Upper lobe of left lung (tissue), 6 donors: ENCODE measurements around the gene TCN2. TPM values are rescaled to one million over a fixed set of nuclear protein-coding genes. Genes with fewer than 3 reads are reported as not detected.

Experiments used
- ATAC-seq, 2 donors: fragments of 200-7000 bp; cut with Tn5 transposase; one replicate each; pipeline ENCODE4 v1.9.1; 2022; ENCODE audit warnings: mild to moderate bottlenecking in 2 of 2, moderate library complexity in 2 of 2; ENCODE audit not compliant: low FRiP score in 2 of 2
- DNase-seq, 2 donors: peaks; one replicate each; pipeline ENCODE4 v3.0.0-alpha.2; 2019 to 2020
- H3K27ac ChIP-seq, 4 donors: fragments of 200-600 bp; sonication (generic); one replicate each; pipeline ENCODE4 v1.5.1; 2016 to 2019
- H3K27me3 ChIP-seq, 4 donors: fragments of 200-600 bp; sonication (generic); one replicate each; pipeline ENCODE4 v1.5.1; 2017 to 2019
- H3K36me3 ChIP-seq, 4 donors: fragments of 200-600 bp; sonication (generic); one replicate each; pipeline ENCODE4 v1.5.1; 2016 to 2019
- H3K4me1 ChIP-seq, 4 donors: fragments of 200-600 bp; sonication (generic); one replicate each; pipeline ENCODE4 v1.5.1; 2018 to 2019
- H3K4me3 ChIP-seq, 4 donors: fragments of 200-600 bp; sonication (generic); one replicate each; pipeline ENCODE4 v1.5.1; 2017 to 2019; ENCODE audit warnings: mild to moderate bottlenecking in 2 of 4, moderate library complexity in 1 of 4
- H3K9me3 ChIP-seq, 4 donors: fragments of 200-600 bp; sonication (generic); one replicate each; pipeline ENCODE4 v1.5.1; 2018 to 2019
- EP300 ChIP-seq, 4 donors: sonication (generic); formaldehyde crosslinking; IDR thresholded peaks; one replicate each; pipeline ENCODE4 v1.5.1; 2017; ENCODE audit warnings: antibody characterized with exemption in 4 of 4, control low read depth in 2 of 4
- POLR2A ChIP-seq, 4 donors: fragments of 450-650 bp; IDR thresholded peaks; one replicate each; pipeline ENCODE4 v1.5.1; 2016 to 2017; ENCODE audit warnings: antibody characterized with exemption in 4 of 4, mild to moderate bottlenecking in 2 of 4
- POLR2AphosphoS5 ChIP-seq, 2 donors: sonication (generic); formaldehyde crosslinking; IDR thresholded peaks; one replicate each; pipeline ENCODE4 v1.5.1; 2017; ENCODE audit warnings: antibody characterized with exemption in 2 of 2
- WGBS, 2 donors: methylation state at CpG; one replicate each; pipeline ENCODE4 v1.1.5; 2017 to 2018; 5-methylcytosine and 5-hydroxymethylcytosine counted together
- total RNA-seq, 6 donors: library from RNA; depleted of rRNA in 4 of 6; stranded (reverse); fragments of >200 nt in 4 of 6; gene quantifications; one replicate each; pipeline versions ENCODE4 v1.1.0 to v1.2.1, GENCODE V29; 2016 to 2021
- TF ChIP-seq, protein P1 (sequence below), 6 experiments: fragments of 450-650 bp in 4 of 6; fragments of 200-600 bp in 2 of 6; sonication (generic) in 2 of 6; IDR thresholded peaks; one replicate each; pipeline ENCODE4 v1.5.1; 2016 to 2019; ENCODE audit warnings: antibody characterized with exemption in 6 of 6
- donor health status: DM: no; HTN: no; CAD: no; lungs with moderate emphysema.
- donor health status: DM: no; HTN: yes; CAD: no; lungs with severe emphysema.

TCN2 gene
- total RNA-seq, 6 donors from 2014 or later = 40.2 to 87.1 (median 60.7) TPM

DNA sequence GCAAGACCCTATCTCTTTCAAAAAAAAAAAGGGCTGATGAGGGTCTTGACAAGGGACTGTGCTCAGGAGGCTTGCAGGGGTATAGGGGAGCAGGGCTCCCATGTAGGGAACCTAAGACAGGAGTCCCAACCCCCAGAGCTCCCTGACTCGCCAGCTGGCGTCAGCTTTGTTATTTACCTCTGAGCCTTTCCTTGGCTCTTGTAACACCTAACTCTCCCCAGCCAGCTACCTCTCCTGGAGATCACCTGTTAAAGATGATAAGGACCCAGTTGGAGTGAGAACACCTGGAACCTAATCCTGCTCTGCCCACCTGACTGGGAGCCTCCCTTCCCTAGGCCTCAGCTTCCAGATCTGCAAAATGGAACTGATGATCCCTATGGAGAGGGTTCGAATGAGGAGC is 41.9 kb downstream of the TCN2 start:
- no peak for ATAC-seq
- DNase-seq = no peak
- H3K9me3 ChIP-seq = no peaks in the 10 kb centered on the region
- peaks cover 0 to 5% (median 0%) of the 10 kb centered on the region in 4 donors for H3K36me3 ChIP-seq
- H3K27me3 ChIP-seq = no peaks in the 10 kb centered on the region
- 93 to 100% methylated on average over 3 of the region's 3 CpGs for WGBS, 2 donors
- TF ChIP-seq POLR2AphosphoS5 (IDR thresholded peaks at IDR 0.05) (no peak), POLR2A (IDR thresholded peaks at IDR 0.05) (no peak), EP300 (IDR thresholded peaks at IDR 0.05) (no peak)
- TF ChIP-seq, protein P1, sequence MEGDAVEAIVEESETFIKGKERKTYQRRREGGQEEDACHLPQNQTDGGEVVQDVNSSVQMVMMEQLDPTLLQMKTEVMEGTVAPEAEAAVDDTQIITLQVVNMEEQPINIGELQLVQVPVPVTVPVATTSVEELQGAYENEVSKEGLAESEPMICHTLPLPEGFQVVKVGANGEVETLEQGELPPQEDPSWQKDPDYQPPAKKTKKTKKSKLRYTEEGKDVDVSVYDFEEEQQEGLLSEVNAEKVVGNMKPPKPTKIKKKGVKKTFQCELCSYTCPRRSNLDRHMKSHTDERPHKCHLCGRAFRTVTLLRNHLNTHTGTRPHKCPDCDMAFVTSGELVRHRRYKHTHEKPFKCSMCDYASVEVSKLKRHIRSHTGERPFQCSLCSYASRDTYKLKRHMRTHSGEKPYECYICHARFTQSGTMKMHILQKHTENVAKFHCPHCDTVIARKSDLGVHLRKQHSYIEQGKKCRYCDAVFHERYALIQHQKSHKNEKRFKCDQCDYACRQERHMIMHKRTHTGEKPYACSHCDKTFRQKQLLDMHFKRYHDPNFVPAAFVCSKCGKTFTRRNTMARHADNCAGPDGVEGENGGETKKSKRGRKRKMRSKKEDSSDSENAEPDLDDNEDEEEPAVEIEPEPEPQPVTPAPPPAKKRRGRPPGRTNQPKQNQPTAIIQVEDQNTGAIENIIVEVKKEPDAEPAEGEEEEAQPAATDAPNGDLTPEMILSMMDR (IDR thresholded peaks at IDR 0.05) = no peak
- H3K4me1 ChIP-seq = peaks cover 0 to 10% (median 7%) of the 10 kb centered on the region in 4 donors
- H3K27ac ChIP-seq = no peak overlapping the region
- no peak overlapping the region for H3K4me3 ChIP-seq

GRCh38 chr22:30649430-30650007 is 42.5 kb downstream of the TCN2 start:
- H3K9me3 ChIP-seq = no peaks in the 10 kb centered on the region
- ATAC-seq (peak; percentile 52 to 86), DNase-seq (peak in 1 of 2 donors; percentile 57)
- peaks cover 0 to 5% (median 2%) of the 10 kb centered on the region in 4 donors for H3K36me3 ChIP-seq
- H3K4me3 ChIP-seq = no peak overlapping the region
- TF ChIP-seq POLR2A (IDR thresholded peaks at IDR 0.05) = no peak
- no peak for TF ChIP-seq EP300 (IDR thresholded peaks at IDR 0.05)
- TF ChIP-seq, protein P1 (IDR thresholded peaks at IDR 0.05) = no peak
- TF ChIP-seq POLR2AphosphoS5 (IDR thresholded peaks at IDR 0.05) = no peak
- H3K4me1 ChIP-seq = peaks cover 0 to 10% (median 7%) of the 10 kb centered on the region in 4 donors
- 43 to 70% methylated on average over 2 to 7 of the region's 7 CpGs for WGBS, 2 donors
- H3K27me3 ChIP-seq = no peaks in the 10 kb centered on the region
- H3K27ac ChIP-seq = no peak overlapping the region

- ATAC-seq = peak in 1 of 2 donors; percentile 9
- TF ChIP-seq, protein P1 (IDR thresholded peaks at IDR 0.05) = no peak
- TF ChIP-seq POLR2AphosphoS5 (IDR thresholded peaks at IDR 0.05) (no peak), POLR2A (IDR thresholded peaks at IDR 0.05) (no peak), EP300 (IDR thresholded peaks at IDR 0.05) (no peak)
- Histone ChIP-seq H3K27me3 (no peaks in the 10 kb centered on the region), H3K9me3 (no peaks in the 10 kb centered on the region), H3K4me3 (no peak overlapping the region), H3K4me1 (peaks cover 0 to 10% (median 7%) of the 10 kb centered on the region in 4 donors), H3K27ac (no peak overlapping the region), H3K36me3 (peaks cover 0 to 5% (median 2%) of the 10 kb centered on the region in 4 donors)
- 40 to 69% methylated on average over 3 to 5 of the region's 5 CpGs for WGBS, 2 donors
- no peak for DNase-seq
Measured at GRCh38 chr22:30650508-30651116, 43.6 kb downstream of the TCN2 start.

DNA sequence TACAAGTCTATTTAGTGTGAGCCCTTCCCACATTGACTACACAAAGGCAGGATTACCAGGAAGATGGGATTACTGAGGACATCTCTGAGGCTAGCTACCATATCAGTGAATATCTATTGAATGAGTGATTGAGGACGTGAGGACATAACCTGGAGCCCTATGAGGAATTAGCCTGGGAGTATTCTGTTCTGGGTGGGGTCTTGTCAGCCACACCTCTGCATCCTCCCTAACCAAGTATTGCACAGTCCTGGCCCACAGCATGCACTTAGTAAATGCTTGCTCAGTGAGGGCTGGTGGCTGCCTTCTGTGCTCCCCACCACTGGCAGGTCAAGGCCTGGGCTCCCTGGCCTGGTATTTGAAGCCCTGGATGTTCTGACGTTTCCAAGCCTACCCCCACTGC is 45.9 kb downstream of the TCN2 start:
- TF ChIP-seq, protein P1 (IDR thresholded peaks at IDR 0.05) = no peak
- TF ChIP-seq POLR2AphosphoS5 (IDR thresholded peaks at IDR 0.05) = no peak
- TF ChIP-seq POLR2A (IDR thresholded peaks at IDR 0.05) = no peak
- no peak for TF ChIP-seq EP300 (IDR thresholded peaks at IDR 0.05)
- Histone ChIP-seq H3K4me1 (peaks cover 0 to 10% (median 7%) of the 10 kb centered on the region in 4 donors), H3K36me3 (peaks cover 0 to 5% (median 0%) of the 10 kb centered on the region in 4 donors), H3K9me3 (no peaks in the 10 kb centered on the region), H3K27ac (no peak overlapping the region), H3K4me3 (no peak overlapping the region), H3K27me3 (no peaks in the 10 kb centered on the region)
- ATAC-seq = no peak
- WGBS, 2 donors = 87 to 95% methylated on average over 2 of the region's 2 CpGs
- DNase-seq = no peak
